NCI-H2171 treated with DMSO at 0.1 percent for 48 hours (cell line): ENCODE results near the gene UNC79.

Experiments
- DNase-seq: peaks from one replicate; lab custom pipeline; 2025; lab: John Stamatoyannopoulos, UW

The UNC79 gene

DNA sequence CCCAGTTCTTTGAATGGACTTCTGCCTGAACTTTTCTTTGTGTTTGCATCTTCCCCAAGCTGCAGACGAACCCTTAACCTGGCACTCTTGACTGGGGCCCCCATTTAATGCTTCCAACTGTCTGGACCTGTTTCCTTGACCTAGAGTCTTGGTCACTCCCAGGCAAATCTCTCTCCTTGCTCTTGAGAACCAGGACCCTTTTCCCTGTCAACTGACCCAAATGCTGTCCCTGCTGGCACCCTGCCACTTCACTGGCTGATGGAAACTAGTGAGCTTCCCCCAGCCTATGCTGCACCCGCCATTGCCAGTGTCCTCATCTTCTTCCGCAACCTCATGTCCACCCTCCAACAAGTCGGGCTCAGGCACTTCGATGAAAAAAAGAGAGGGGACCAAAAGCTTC lies 278.1 kb downstream of the UNC79 start:
- no peak for DNase-seq

GRCh38 chr14:93709249-93709648 lies 278.5 kb downstream of the UNC79 start:
- DNase-seq: no peak

DNA sequence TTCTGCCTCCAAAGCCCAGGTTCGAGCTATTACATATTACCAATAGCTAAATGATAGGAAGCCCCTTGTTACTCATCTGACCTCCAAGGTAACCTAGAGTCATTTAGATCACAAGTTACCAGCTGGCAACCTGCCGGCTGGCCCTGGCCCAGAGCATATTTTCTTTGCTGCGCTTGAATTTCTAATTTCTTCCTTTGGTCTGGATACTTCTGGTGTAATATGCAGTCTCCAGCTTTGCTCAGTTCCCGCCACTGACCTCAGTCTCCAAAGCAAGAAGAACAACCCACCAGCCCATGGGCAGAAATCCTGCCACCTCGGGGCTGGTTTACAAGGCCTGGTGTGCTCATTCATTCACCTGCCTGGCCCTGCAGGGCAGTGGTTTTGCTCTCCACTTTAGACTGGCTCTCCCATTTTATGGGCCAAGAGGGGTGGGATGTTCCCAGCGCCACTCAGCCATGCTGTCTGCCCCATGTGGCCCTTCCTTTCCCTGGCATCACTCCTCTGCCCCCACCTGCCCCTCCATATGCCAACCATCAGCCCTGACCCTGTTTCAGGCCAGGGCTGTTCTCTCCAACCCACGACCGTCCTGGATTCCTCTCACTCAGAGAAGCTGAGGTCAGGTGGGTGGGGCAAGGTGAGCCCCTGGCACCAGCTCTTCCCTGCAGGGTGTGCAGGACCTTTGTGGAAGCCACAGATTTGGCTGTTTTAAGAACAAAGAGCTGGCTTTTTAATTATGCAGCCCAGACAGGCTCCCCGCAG lies 281.5 kb downstream of the UNC79 start:
- DNase-seq: peak; percentile 30

- peak; percentile 56 for DNase-seq
These were observed 282.3 kb downstream of the UNC79 start for GRCh38 chr14:93712838-93713724.

DNA sequence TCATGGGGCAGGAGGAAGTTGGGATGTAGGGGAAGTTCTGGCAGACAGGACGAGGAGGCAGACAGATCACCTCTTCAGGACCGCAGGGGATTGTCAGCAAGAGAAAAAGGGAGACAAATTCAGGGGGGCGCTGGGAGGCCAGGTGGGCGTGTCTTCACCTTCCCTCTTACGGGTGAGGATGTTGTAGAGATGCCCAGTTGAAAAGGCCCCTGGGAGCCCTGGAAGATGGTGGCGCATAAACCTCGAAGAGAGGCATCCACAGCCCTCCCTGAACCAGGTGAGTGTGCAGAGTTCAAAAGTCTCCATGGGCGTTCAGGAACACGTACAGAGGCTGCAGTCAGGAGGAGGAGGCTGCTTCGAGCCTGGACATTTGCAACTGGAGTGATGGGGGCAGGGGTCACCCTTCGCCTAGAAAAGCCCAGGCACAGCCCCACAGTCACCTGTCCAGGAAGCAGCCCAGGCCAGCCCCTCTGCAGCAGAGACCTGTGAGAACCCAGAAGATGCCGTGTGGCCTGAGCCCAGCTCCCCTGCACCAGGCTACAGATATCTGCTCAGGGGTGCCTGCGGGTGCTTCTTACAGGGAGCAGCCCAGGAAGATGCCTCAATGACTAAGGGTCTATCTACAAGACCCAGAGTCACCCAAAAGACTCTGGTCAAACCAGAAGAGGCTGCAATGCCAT lies 283.1 kb downstream of the UNC79 start:
- DNase-seq: no peak

- DNase-seq: no peak
These were observed 283.9 kb downstream of the UNC79 start for GRCh38 chr14:93714605-93715004.

- DNase-seq: no peak
These were observed 284.7 kb downstream of the UNC79 start for GRCh38 chr14:93715279-93715927.

GRCh38 chr14:93716002-93716745 lies 285.4 kb downstream of the UNC79 start:
- no peak for DNase-seq

DNA sequence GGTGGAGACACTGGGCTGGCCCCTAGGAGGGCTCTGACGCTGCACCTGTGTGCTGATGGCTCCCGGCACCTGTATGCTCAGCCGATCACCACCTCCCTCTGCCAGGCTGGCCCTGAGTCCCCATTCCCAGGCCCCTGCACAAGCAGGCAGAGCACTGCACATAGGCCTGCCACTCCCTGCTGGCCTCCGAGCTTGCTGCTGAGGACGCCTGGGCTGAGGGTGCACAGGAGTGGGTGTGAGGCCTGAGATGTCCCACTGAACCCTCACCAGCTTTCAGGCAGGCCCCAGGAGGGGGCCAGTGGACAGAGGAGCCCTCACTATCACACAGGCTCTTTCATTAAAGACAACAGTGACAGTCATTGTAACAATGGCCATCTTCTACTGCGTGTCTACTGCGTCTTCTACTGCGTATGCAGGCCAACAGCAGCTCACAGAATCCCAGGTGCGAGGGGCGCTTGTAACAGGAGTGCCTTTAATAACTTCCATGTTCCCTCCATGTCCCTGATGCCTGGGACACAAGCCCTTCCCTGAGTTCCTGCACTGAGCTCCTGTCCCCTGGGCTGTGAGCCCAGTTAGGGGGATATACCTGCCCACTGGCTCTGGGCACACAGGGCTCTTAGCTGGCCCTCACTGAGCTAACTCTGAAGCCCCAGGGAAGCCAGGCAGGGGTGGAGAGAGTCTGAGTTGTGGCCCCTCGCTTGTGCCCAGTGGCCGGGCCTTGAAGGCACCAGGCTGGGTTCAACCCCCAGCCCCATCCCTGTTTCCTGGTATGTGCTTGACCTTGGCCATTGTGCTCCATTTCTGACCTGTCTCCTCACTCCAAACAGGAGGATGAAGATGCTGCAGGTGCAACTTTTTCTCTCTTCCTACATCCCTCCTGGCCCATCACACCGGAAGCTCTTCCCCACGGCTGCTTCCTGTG lies 286.3 kb downstream of the UNC79 start:
- no peak for DNase-seq

- DNase-seq: no peak
These were observed 287.1 kb downstream of the UNC79 start for GRCh38 chr14:93717668-93718320.

DNA sequence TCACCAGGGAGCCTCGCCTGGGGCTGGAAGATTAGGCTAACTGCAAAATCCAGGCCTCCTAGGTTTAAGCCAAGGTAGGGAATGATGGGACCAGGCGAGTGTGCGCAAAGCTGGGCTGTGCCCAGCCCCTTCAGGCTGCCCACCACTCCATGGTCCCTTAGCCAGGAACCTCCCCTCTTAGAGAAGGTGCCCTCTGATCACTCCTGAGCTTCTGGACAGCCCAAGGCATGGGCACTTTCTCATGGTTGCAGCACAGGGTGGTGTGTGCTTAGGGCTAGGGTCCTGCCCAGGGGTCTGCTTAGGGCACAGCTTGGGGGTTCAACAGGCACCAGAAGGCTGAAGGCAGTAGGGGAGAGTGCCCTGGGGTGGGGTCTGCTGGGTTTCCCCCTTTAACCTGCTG lies 288.5 kb downstream of the UNC79 start:
- DNase-seq: no peak

DNA sequence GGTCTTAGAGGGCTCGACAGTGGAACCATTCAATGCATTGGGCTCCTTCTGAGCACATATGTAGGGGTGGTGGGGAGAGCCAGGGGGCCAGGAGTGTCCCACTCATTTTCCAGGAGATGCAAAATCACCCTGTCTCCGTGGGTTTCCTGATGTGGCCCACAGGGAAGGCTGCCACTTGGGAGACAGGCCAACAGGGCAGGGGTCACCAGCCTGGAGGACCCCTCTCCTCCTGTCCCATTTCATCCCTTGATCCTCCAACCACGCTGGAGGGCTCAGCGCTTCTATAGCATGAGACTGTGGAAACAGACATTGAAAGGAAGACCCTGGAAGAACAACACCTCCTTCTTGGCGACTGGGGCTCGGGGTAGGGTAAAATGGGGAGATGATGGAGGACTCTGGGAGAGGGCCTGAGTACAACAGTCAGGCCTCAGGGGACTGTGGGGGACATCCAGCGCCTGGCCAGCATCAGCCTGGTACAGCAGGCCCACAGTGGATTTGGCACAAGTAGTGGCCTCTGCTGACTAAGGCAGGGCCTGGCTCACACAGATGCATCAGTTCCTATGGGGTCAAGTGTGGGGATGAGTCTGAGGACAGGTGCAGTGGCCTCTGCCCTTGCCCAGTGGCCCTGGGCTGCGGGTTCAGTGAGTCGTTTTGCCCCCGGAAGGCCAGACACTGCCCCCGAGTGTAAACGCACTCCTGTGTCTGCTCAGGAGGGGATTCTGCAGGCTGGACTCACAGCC lies 289.5 kb downstream of the UNC79 start:
- no peak for DNase-seq

GRCh38 chr14:93720981-93721483 lies 290.3 kb downstream of the UNC79 start:
- DNase-seq: no peak

- DNase-seq: no peak
These were observed 292.3 kb downstream of the UNC79 start for GRCh38 chr14:93723001-93723400.

DNA sequence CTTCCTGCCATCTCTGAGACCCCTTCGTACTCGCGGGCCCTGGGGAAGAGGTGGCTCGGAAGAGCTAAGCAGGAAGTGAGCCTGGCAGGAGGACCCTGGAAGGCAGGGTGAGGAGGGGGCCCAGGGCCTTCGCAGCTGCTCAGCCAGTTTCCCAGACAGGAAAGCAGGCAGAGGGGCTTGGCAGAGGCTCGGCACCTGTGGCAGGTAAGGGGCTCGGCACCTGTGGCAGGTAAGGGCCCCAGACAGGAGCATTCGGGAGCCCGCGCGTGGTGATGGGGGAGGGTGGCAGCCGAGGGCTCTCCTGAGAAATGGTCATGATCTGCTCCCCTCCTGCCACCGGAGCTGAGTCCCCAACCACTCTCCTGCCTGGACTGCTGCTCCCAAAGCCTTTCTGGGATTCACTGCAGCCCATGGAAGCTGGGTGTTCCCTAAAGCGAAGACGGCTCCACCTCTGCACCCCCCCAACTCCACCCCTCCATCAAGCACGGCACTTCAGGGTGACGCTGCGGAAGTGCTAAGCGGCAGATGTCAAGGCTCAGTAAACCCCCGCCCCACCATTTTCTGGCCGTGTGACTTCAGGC lies 294.4 kb downstream of the UNC79 start:
- DNase-seq: no peak

GRCh38 chr14:93725993-93726392 lies 295.3 kb downstream of the UNC79 start:
- no peak for DNase-seq

DNA sequence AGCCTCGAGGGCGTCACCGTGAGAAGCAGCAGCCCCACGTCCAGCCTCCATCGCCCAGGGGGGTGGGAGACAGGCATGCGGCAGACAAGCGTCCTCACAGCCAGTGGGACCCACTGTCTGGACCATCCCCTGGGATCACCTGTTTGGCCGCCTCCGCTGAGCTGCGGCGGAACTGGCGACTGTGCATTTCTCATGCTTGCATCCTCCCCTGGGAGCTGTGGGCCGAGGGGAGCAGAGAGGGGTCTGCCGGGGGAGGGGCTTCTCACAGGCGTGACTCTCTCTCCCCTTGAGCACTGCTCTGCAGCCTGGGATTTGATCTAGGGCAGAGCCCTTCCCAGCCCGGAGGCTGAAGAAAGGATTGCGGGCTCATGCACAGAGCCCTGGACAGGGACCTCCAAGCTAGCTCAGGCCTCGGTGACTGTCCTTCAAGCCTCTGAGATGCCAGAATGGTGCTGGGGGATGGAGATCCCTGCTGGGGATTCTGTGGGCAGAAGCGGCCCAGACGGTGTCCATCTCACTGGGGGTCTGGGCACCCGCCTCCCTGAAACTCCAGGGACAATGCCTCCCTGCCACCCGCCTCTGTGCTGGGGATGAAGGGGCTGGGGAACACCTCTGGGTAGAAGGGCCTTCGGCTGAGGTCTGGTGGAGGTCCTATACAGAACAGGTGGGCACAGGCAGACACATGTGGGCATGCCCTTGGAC lies 296.5 kb downstream of the UNC79 start:
- no peak for DNase-seq
